NCI-H146 (cell line): ENCODE results near the gene GPR89B.
A peak's percentile ranks its signal among the peaks of the same experiment; 100 is the strongest.
"Not testable (repeated sequence)": the region's sequence is repeated elsewhere in the genome, so short reads cannot be mapped to it uniquely, and the experiment has no call there.

ENCODE experiments used
- DNase-seq: peaks from one replicate; lab custom pipeline; 2025; lab: John Stamatoyannopoulos, UW

The GPR89B gene

DNA sequence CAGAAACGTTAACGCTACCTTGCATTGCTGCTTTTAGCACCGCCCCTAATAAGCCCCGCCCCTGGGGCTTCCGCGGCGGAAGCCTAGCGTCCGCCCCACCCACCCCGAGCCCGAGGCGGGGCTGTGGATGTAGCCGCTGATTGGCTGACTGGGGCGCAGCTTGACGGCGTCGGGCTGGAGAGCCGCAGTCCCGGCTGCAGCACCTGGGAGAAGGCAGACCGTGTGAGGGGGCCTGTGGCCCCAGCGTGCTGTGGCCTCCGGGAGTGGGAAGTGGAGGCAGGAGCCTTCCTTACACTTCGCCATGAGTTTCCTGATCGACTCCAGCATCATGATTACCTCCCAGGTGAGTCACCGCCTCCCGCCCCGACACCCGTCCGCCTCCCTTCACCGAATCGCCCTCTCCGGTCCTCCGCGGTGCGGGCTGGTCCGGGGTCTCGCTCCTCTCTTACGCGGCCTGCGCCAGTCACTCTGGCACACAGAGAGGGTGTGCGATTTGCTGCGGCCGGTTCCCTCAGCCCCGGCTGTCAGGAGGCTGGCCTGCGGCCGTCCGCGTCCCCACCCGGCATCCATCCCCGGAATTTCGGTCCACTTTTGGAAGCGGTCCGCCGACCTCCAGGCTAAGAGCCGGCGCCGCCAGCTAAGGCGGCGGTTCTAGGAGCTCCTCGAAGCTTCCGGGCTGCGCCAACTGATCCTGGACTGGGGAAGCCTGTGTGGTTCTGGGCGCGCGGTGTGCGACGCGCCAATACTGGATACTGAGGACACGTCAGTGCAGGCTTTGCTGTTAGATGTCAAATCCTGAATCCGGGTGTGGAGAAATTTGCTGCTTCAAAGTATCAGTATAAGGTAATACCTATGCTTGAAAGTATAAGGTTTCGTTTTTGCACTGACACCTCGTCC lies at the start of gene GPR89B:
TSS of gene GPR89B (plus strand) at position 185 of the 897 bp plus-strand sequence. CDS start at position 302, 117 bp downstream.
- peak; percentile 92 for DNase-seq

DNA sequence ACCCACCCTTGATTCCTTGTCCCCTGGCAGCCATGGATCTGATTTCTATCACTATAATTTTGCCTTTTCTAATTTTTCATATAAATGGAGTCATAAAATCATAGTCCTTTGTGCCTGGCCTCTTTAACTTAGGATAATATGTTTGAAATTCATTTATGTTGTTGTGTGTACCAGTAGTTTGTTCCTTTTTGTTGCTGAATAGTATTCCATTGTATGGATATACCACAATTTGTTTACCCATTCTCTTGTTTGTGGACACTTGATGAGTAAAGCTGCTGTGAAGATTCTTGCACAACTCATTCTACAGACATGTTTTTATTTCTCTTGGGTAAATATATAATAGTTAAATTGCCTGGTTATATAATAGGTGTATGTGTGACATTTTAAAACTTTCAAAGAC lies 48.3 kb upstream of the GPR89B start:
- no peak for DNase-seq

DNA sequence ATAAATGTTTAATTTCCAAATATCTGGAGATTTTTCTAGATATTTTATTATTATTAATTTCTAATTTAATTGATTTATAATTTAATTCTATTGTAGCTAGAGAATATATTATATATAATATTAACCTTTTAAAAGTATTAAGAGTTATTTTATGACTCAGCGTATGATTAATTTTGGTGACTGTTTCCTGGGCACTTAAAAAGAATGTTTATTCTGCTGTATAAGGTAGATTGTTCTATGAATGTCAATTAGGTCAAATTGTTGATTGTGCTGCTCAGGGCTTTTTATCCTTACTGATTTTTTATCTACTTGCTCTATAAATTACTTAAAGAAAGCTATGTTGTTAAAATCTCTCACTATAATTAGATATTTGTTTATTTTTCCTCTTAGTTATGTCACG lies 45.7 kb upstream of the GPR89B start:
- no peak for DNase-seq

DNA sequence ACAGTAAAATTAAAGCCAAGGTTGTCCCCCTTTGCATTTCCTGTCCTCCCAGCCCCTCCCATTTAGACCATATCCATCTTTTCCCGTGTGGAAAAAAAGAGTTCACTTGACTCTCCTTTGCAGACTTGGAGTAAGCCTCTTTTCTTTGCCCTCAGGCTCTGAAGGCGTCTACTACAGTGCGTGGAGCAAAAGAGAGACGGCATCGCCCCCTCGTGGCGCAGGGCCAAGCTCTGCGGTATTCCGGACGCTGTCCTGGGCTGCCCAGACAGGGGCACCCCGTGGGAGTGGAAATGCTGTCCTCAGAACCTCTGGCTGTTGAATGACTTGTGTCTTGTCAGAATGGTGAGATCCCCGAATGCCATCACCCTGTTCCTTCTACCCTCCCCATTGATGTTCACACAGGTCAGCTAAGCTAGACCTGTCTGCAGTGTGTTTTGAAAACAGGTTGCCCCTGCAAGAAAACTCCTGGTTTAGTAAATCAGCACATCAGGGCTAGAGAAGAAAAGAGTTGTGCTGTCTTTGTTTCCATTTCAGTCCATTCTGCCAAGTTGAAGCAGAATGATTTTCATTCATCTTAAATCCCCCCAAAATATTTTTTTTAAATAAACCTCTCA lies 37.9 kb upstream of the GPR89B start:
- peak; percentile 51 for DNase-seq

DNA sequence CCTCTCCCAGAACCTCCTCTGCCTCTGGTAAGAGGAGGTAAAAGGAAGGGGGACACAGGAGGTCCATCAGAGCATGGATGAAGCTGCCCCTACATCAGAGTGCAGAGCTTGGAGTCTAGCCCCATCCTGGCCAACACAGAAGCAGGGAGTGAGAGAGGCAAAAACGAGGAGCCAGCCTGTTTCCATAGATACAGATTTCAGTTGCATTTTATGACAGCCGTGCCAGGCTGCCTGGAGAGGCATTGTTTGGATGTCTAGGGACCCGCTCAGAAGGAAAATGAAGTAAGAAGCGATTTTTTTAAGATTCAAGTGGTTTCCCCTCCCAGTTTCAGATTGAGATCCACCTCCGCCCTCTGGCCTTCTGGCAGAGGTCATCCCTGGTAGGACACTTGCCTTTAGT lies 37.1 kb upstream of the GPR89B start:
- DNase-seq: no peak

DNA sequence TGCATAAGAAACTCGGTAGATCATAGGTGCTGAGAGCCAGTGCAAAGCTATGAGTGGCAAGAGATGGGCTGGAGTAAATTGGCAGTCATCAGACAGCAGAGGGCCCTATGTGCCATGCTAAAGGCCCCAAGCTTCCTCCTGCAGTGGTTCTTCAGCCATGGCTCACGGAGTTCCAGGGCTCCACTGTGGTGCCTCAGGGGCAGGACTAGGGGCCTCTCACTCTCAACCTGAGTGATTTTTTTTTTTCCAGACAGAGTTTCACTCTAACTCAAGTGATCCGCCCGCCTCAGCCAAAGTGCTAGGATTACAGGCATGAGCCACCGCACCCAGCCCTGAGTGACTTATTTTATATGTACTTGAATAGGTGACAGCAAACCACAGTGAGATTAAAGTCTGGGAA lies 36.0 kb upstream of the GPR89B start:
- DNase-seq: no peak

DNA sequence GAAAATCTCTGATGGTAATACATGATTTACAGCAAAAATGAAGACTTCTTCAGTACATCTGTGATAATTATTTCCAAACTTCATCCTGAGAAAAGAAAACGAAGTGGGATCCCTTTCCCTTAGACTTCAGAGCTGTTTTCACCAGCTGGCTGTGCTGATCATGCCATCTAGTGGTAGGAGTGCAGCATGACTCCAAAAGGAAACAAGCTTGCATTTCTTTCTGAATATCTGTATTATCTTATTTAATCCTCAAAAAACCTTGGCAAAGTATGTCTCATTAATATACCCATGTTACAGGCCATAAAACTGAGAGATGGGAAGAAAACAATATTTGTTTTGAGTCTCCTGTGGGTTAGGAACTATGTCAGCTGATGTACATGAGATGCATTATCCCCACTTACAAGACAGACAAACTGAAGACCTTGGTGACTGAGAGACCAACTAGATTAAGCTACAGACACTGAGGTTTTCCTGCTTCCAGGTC lies 35.4 kb upstream of the GPR89B start:
- DNase-seq: peak; percentile 29

DNA sequence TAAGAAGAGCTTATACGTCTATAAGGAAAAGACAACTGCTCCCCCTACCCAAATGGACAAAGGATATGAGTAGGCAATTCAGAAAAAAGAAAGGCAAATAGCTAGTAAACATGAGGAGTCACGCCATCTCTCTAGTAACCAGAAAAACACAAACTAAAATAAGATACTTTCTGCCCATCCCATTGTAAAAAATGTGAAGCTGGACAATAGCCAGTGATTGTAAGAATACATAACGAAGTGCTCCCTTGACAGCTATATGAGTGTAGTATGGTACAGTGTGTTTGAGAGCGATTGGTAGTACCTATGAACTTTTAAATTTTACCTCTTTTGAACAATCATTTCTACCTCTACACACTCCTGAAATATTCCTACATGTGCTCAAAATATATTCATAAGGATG lies 33.1 kb upstream of the GPR89B start:
- no peak for DNase-seq

DNA sequence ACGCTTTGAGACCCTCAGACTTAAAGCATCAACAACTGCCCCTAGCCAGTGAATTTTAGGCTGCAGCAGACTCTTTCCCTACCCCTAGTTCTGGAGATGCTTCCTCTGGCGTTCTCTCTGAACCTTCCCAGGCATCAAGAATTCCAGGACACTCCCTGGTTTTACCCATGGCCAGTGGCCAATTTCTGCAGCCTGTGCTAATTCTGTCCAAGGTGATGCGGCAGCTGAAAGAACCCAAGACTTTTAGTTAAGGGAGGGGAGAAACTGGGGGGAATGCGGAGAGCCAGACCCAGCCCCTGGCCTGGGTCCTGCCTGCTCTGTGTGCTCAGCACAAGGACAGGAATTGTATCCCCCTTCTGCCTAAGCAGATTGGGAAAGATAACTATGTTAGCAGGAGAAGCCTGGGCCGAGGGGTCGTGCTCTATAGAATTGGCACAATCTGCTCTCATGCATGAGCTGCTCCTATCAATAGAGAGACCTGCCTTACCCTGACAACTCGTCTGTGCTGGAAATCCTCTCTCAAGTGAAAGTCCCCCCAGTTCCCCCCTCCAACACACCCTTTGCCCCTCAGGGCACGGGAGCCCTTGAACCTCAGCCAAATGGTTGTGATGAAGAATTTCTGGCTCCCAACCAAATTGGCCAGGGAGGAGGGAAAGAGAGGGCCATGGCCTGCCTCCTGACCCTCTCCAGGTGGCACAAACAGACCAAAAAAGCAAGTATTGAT lies 31.0 kb upstream of the GPR89B start:
- no peak for DNase-seq

DNA sequence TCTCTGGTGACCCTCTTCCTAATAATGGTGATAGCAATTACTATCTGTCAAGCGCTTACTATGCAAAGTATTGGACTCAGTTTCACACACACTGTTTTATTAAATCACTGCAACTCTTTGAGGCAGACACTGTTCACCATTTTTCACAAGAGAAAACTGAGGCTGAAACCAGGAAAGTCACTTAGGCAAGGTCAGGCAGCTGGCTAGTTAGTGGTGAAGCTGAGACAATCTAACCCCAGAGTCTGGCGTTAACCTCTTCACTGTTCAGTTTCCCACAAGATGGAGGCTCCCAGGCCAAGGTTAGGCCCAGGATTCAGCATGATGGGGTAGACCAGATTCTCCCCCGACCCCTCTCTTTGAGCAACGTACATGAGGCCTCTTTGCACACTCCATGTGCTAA lies 30.4 kb upstream of the GPR89B start:
- DNase-seq: no peak

DNA sequence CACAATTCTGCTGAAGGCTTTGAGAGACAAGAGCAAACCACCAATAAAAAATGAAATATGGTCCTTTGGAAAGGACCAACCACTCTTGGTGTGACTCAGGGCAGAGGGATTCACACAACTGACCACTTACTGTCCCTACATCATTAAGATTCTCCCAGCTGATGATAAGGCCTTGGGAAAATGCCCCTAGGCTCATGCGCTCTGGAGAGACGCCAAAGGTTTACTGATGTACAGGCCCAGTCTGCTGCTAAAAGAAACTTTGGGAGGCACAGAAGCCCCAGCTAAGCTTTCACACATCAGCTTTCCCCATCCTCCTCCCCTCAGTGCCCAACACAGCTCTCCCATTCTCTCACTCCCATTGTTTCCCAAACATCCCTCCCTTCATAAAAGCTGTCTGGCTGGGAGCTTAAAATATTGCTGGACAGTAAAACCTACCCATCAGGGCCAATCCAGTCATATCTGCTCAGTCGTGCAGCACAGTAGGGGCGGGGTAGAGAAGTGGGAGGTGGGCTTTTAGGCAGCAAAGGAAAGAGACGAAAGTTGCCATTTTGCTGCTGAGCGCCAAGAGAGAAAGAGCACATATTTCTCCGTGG lies 25.9 kb upstream of the GPR89B start, which contains the start of gene GJA8:
TSS of gene GJA8 (plus strand) at position 543 of the 593 bp plus-strand sequence. CDS start 5,161 bp downstream, outside the sequence.
- no peak for DNase-seq

DNA sequence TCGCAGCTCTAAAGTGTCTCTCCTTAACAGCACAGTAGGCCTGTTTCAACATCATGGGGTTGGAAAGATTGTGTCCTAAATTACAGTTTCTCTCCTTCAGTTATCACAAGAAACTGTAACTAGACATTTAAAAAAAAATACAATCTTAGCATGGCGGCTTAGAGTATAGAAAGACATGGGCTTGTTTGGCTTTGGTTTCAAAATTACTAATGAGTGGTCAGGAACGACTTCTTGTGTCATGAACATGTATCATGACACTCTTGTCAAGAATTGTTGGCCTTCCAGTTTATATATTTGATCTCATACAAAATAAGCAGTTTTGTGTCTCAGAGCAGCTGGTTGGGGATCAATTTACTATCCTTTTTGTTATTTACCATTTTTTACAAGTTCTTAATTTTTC lies 23.5 kb upstream of the GPR89B start:
- no peak for DNase-seq

DNA sequence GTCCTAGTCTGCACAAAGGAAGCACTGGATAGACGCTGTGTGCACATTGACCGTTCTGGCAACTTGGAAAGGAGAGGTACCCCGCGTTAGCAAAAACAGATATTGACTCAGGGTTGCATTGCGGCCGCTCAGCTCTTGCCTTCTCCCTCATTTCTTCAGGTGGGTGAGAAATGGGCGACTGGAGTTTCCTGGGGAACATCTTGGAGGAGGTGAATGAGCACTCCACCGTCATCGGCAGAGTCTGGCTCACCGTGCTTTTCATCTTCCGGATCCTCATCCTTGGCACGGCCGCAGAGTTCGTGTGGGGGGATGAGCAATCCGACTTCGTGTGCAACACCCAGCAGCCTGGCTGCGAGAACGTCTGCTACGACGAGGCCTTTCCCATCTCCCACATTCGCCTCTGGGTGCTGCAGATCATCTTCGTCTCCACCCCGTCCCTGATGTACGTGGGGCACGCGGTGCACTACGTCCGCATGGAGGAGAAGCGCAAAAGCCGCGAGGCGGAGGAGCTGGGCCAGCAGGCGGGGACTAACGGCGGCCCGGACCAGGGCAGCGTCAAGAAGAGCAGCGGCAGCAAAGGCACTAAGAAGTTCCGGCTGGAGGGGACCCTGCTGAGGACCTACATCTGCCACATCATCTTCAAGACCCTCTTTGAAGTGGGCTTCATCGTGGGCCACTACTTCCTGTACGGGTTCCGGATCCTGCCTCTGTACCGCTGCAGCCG lies 20.3 kb upstream of the GPR89B start:
- DNase-seq: no peak

DNA sequence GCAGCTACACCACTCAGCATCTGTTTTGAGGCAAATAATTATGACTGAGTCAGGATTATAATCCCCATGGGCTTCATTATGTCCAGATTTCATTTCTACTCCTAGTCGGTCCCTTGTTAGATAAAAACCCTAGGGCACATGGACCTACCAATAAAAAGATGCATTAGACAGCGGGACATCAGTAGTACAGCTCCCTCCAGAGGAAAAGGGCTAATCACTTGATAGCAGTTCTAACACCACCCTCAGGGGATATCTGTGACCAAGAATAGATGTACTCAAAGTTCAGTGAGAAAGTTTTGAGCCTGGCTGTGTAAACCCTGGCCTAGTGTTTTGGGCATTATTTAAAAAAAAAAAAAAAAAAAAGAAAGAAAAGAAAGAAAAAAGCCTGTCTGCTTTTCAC lies 15.7 kb upstream of the GPR89B start:
- DNase-seq: no peak

DNA sequence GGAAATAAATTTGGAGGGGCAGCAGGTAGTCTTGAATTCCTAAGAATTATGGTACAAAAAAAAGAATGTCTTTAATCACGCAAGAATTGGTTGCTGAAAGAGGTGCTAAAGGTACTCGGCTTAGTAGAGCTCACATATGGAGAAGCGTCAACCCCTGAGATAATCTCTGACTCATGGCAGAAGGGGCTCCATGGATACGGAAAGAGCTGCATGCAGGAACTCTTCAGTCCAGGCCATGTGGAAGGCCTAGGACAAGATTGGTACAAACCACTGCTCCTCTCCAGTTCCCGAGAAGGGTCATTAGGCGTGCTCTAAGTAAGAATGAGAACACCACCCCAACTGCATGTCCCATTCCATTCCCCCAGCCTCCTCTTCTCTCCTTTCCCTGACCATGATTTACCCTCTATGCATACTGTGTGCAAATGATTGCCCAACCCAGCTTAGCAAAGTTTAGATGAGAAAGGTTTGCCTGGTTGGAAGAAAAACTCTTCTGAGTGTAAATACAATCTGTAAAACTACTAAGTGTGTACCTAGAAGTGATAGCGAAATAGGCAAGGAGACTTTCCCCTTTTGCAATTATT lies 14.8 kb upstream of the GPR89B start:
- no peak for DNase-seq

DNA sequence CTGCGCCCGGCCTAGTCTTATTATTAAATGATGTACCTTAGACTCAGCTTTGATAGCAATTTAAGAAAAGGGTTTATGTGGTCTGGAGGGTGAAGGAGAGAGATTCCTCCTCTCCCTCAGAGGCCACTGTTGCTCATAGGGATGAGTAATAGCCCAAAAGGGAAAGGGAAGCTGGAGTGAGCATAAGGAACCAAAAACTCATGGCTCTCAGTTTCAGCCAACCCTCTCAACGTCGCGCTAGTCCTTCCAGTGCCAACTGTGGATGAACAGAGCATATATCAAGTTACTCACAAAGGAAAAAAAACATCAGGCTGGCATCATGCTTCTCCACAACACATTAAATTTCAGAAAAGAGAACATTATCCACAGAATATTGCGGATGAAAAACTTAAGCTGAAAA lies 8.3 kb upstream of the GPR89B start:
- DNase-seq: no peak

DNA sequence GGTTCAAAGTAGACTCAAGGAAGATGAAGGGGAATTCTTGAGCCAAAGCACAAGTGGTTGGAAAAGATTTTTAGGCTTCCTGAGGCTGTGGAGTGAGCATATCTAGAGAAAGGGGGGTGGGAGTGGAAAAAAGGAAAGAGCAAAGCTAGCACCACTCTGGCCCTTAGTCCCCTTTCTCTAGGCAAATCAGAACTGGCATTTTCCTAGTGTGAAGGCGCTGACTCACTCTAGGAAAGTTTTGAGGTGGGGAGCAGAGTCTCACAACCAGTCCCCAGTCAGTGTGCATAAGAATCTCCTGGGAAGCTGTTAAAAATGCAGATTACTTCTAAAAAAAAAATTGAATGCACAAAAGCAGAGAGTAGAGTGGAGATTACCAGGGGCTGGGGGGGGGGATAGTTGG lies 3.4 kb upstream of the GPR89B start:
- no peak for DNase-seq

DNA sequence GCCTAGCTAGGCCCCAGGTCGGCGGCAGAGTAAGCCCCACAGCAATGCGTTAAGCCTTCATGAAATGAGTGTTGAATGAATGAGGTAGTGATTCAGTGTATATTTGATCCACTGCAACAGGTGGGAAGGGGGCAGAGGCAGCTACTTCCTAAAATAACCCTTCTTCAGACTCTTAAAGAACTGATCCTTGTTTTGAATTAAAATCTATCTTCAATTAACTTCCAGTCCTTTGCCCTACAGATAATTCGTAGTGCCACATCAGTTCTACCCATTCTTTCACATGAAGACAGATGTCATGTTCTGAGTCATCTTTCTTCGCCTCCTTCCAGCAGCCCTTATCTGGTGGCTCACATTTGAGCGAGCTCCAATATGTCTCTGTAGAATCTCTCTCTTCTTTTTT lies 1.0 kb upstream of the GPR89B start:
- DNase-seq: not testable (repeated sequence)

DNA sequence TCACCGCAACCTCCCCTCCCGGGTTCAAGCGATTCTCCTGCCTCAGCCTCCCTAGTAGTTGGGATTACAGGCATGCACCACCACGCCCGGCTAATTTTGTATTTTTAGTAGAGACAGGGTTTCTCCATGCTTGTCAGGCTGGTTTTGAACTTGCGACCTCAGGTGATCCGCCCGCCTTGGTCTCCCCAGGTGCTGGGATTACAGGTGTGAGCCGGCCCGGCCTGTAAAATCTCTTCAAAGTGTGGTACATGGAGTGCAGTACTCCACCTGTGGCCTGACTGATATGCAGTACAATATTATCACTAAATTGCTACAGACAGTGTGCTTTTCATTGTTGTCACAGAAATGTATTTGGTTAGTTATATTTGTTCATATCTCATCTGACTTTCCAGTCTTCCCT lies 531 bp upstream of the GPR89B start:
- DNase-seq: not testable (repeated sequence)

DNA sequence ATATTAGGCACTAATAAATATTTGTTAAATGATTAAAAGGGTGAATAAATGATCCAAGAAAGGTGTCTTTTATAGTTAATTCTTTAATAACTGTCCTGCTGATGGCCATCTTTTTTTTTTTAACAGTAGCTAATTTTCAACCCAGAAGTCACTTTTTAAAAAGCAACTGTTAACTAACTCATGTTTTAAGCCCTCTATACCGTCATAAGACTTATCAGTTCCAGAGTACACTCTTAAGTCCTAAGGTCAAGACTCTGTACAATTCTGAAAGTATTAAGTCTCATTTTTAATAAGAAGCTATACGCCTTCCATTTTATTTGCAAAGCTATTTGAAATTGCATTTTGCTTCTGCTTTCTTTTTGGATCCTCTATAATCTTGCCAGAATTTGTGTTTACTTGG lies 2.9 kb downstream of the GPR89B start:
- not testable (repeated sequence) for DNase-seq

DNA sequence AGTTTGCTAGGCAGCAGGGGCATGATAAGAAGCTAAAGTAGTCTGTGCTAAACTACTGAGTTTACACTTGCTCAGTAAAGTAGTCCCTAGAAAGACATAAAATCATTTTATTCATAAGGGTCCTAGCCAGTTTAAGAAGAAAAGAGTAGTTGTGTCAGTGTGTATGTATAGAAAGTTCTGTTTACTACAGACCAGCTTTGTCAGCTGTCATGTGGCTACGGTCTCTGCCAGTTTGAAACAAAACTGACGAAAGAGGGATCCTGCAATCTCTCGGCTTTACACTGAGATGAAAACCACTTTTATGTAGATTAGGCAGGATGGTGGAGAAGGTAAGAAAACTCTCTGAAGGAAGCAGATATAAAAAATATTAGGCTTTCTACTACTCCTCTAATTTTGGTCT lies 7.1 kb downstream of the GPR89B start:
- not testable (repeated sequence) for DNase-seq
